H1 (cell line): Measurements from ENCODE around the gene MIX23. TPM values are rescaled to one million over a fixed set of nuclear protein-coding genes. Genes with fewer than 3 reads are reported as not detected.

Source experiments
- CTCF ChIA-PET: fragments of 300-600 bp; sonication (Branson Sonifier 250); formaldehyde crosslinking; loops from one replicate; lab custom pipeline; 2021; ENCODE audit not compliant: partially characterized antibody; lab: Charles Lee
- POLR2A ChIA-PET: fragments of 300-600 bp; sonication (Branson Sonifier 250); formaldehyde crosslinking; loops from one replicate; lab custom pipeline; 2021; ENCODE audit warnings: inconsistent platforms; ENCODE audit not compliant: partially characterized antibody; lab: Charles Lee
- DNase-seq, 2 experiments: peaks; one replicate each; pipeline versions ENCODE4 v3.0.0 to v3.0.0-alpha.2; 2010 to 2022; ENCODE audit warnings: low spot score in 2 of 2, low read depth in 1 of 2, mixed read lengths in 1 of 2
- FAIRE-seq: peaks from 2 replicates; lab custom pipeline; 2011; peaks lifted over from hg19 to GRCh38; lab: Jason Lieb, UNC
- H2AFZ ChIP-seq: 2 replicates; pipeline ENCODE4 v1.8.1; 2012; ENCODE audit warnings: low read length, inconsistent platforms
- H2AK5ac ChIP-seq: 2 replicates; pipeline ENCODE4 v1.6.1; 2013; ENCODE audit warnings: low read depth, low read length
- H2BK120ac ChIP-seq: replicated peaks from 2 replicates; pipeline ENCODE3; 2013; ENCODE audit warnings: low read depth, low read length, inconsistent platforms
- H2BK12ac ChIP-seq: 2 replicates; pipeline ENCODE4 v1.6.1; 2013; ENCODE audit warnings: low read depth, low read length
- H2BK15ac ChIP-seq: 2 replicates; pipeline ENCODE4 v1.6.1; 2013; ENCODE audit warnings: low read length
- H2BK20ac ChIP-seq: 2 replicates; pipeline ENCODE4 v1.6.1; 2013; ENCODE audit warnings: low read length
- H2BK5ac ChIP-seq: 2 replicates; pipeline ENCODE4 v1.6.1; 2013; ENCODE audit warnings: low read depth, low read length
- H3K14ac ChIP-seq: 2 replicates; pipeline ENCODE4 v1.6.1; 2013; ENCODE audit warnings: inconsistent platforms; ENCODE audit not compliant: insufficient read length
- H3K18ac ChIP-seq: 2 replicates; pipeline ENCODE4 v1.6.1; 2013; ENCODE audit warnings: low read length; ENCODE audit errors: extremely low read depth
- H3K23ac ChIP-seq: 2 replicates; pipeline ENCODE4 v1.6.1; 2013; ENCODE audit warnings: inconsistent platforms; ENCODE audit not compliant: insufficient read length
- H3K23me2 ChIP-seq: 2 replicates; pipeline ENCODE4 v1.6.1; 2013; ENCODE audit warnings: low read depth, low read length
- H3K27ac ChIP-seq: 2 replicates; pipeline ENCODE4 v1.6.1; 2011; ENCODE audit warnings: low read depth, low read length, inconsistent platforms
- H3K27me3 ChIP-seq, 4 experiments: replicated peaks in 1 of 4; 1 replicate in 1 of 4; 2 replicates in 3 of 4; pipeline versions ENCODE4 v1.6.1 to v1.8.1; 2011 to 2013; ENCODE audit warnings: low read length in 3 of 4, mild to moderate bottlenecking in 3 of 4, inconsistent platforms in 2 of 4, mixed read lengths in 2 of 4, moderate library complexity in 1 of 4; ENCODE audit not compliant: control insufficient read depth in 3 of 4, insufficient read depth in 3 of 4; ENCODE audit errors: extremely low read depth in 1 of 4
- H3K36me3 ChIP-seq, 4 experiments: 2 replicates each; pipeline versions ENCODE4 v1.6.1 to v1.8.1; 2011 to 2013; ENCODE audit warnings: mild to moderate bottlenecking in 4 of 4, low read length in 3 of 4, moderate library complexity in 2 of 4, control low read depth in 1 of 4, inconsistent platforms in 1 of 4; ENCODE audit not compliant: insufficient read depth in 4 of 4, control insufficient read depth in 2 of 4
- H3K4ac ChIP-seq: replicated peaks from 2 replicates; pipeline ENCODE3; 2013; ENCODE audit warnings: low read length, low read depth, mixed read lengths, inconsistent platforms; ENCODE audit not compliant: insufficient read length
- H3K4me1 ChIP-seq, 4 experiments: replicated peaks in 1 of 4; 1 replicate in 1 of 4; 2 replicates in 3 of 4; pipeline versions ENCODE4 v1.6.1 to v1.8.1; 2011 to 2013; ENCODE audit warnings: low read length in 3 of 4, inconsistent platforms in 2 of 4, mixed read lengths in 1 of 4; ENCODE audit not compliant: insufficient read depth in 4 of 4, control insufficient read depth in 3 of 4
- H3K4me2 ChIP-seq, 2 experiments: 2 replicates each; pipeline versions ENCODE4 v1.6.1 to v1.8.1; 2011 to 2013; ENCODE audit warnings: low read depth in 2 of 2, low read length in 2 of 2, control low read depth in 1 of 2, inconsistent platforms in 1 of 2, mild to moderate bottlenecking in 1 of 2; ENCODE audit not compliant: insufficient read depth in 1 of 2
- H3K4me3 ChIP-seq, 4 experiments: fragments of 200-600, 300-600 bp in 1 of 4; sonication (generic), shearing (Covaris generic), sonication (Bioruptor Twin) in 1 of 4; 2 replicates each; pipeline versions ENCODE4 v1.5.1 to v1.8.1; 2011 to 2016; ENCODE audit warnings: low read length in 4 of 4, low read depth in 3 of 4, control low read depth in 2 of 4, inconsistent platforms in 2 of 4, mild to moderate bottlenecking in 2 of 4, mixed read lengths in 1 of 4, moderate library complexity in 1 of 4; ENCODE audit not compliant: insufficient read depth in 2 of 4; ENCODE audit errors: extremely low read depth in 1 of 4
- H3K56ac ChIP-seq: replicated peaks from 2 replicates; pipeline ENCODE3; 2013; ENCODE audit warnings: low read depth, mild to moderate bottlenecking, mixed read lengths, low read length, inconsistent platforms; ENCODE audit not compliant: insufficient read length
- H3K79me1 ChIP-seq: 2 replicates; pipeline ENCODE4 v1.6.1; 2013; ENCODE audit warnings: low read depth, low read length, control low read depth
- H3K79me2 ChIP-seq, 2 experiments: 2 replicates each; pipeline versions ENCODE4 v1.6.1 to v1.8.1; 2012 to 2013; ENCODE audit warnings: low read length in 2 of 2, mild to moderate bottlenecking in 2 of 2, inconsistent platforms in 1 of 2; ENCODE audit not compliant: insufficient read depth in 2 of 2, control insufficient read depth in 1 of 2
- H3K9ac ChIP-seq, 4 experiments: replicated peaks in 1 of 4; 1 replicate in 1 of 4; 2 replicates in 3 of 4; pipeline versions ENCODE4 v1.6.1 to v1.8.1; 2011 to 2013; ENCODE audit warnings: low read depth in 3 of 4, low read length in 3 of 4, control low read depth in 2 of 4, mild to moderate bottlenecking in 2 of 4, moderate library complexity in 2 of 4, inconsistent platforms in 1 of 4; ENCODE audit errors: extremely low read depth in 1 of 4
- H3K9me3 ChIP-seq, 2 experiments: 2 replicates each; pipeline versions ENCODE4 v1.6.1 to v1.8.1; 2012 to 2013; ENCODE audit warnings: mild to moderate bottlenecking in 2 of 2, moderate library complexity in 2 of 2, control low read depth in 1 of 2, inconsistent platforms in 1 of 2, low read depth in 1 of 2, low read length in 1 of 2, mixed read lengths in 1 of 2; ENCODE audit not compliant: insufficient read depth in 2 of 2
- H4K20me1 ChIP-seq, 2 experiments: replicated peaks in 1 of 2; 2 replicates each; pipeline versions ENCODE3 to v1.8.1; 2011 to 2013; ENCODE audit warnings: inconsistent platforms in 2 of 2, low read length in 2 of 2, mild to moderate bottlenecking in 1 of 2; ENCODE audit not compliant: insufficient read depth in 2 of 2, control insufficient read depth in 1 of 2
- H4K5ac ChIP-seq: 2 replicates; pipeline ENCODE4 v1.6.1; 2013; ENCODE audit warnings: low read length, low read depth, mixed read lengths, inconsistent platforms; ENCODE audit not compliant: insufficient read length
- H4K8ac ChIP-seq: 2 replicates; pipeline ENCODE4 v1.8.0; 2013; ENCODE audit warnings: mild to moderate bottlenecking, moderate library complexity, low read length, inconsistent platforms; ENCODE audit not compliant: insufficient read depth; ENCODE audit errors: extremely low read depth
- H4K91ac ChIP-seq: replicated peaks from 2 replicates; pipeline ENCODE3; 2013; ENCODE audit warnings: low read length, mixed read lengths, inconsistent platforms; ENCODE audit not compliant: insufficient read length
- E2F6 ChIP-seq: IDR thresholded peaks from 2 replicates; pipeline ENCODE4 v1.6.1; 2012; ENCODE audit warnings: inconsistent platforms
- EGR1 ChIP-seq: IDR thresholded peaks from 2 replicates; pipeline ENCODE4 v1.6.1; 2011; ENCODE audit warnings: low read depth, low read length, borderline replicate concordance
- EP300 ChIP-seq, 2 experiments: IDR thresholded peaks; 1 replicate in 1 of 2; 2 replicates in 1 of 2; pipeline ENCODE4 v1.6.1; 2011 to 2012; ENCODE audit warnings: low read depth in 2 of 2, low read length in 2 of 2, mild to moderate bottlenecking in 2 of 2, borderline replicate concordance in 1 of 2, inconsistent platforms in 1 of 2, moderate library complexity in 1 of 2
- FOSL1 ChIP-seq: IDR thresholded peaks from 2 replicates; pipeline ENCODE4 v1.6.1; 2011; ENCODE audit warnings: mild to moderate bottlenecking, low read depth, low read length, moderate library complexity; ENCODE audit not compliant: insufficient read depth
- HDAC2 ChIP-seq, 2 experiments: fragments of 300-600 bp in 1 of 2; sonication (generic) in 1 of 2; IDR thresholded peaks; 2 replicates each; pipeline ENCODE4 v1.6.1; 2011 to 2012; ENCODE audit warnings: low read depth in 2 of 2, low read length in 2 of 2, mild to moderate bottlenecking in 2 of 2, moderate library complexity in 2 of 2, borderline replicate concordance in 1 of 2, inconsistent platforms in 1 of 2
- POU5F1 ChIP-seq: IDR thresholded peaks from 2 replicates; pipeline ENCODE4 v1.6.1; 2011; ENCODE audit warnings: low read depth, mild to moderate bottlenecking, low read length, moderate library complexity
- RAD21 ChIP-seq, 2 experiments: IDR thresholded peaks in 1 of 2; conservative IDR thresholded peaks in 1 of 2; 2 replicates each; pipeline ENCODE4 v1.6.1; 2011; ENCODE audit warnings: low read depth in 2 of 2, low read length in 2 of 2, improper control_type of control experiment in 1 of 2, inconsistent platforms in 1 of 2, mild to moderate bottlenecking in 1 of 2, moderate library complexity in 1 of 2
- RBBP5 ChIP-seq: IDR thresholded peaks from 2 replicates; pipeline ENCODE4 v1.7.1; 2012; ENCODE audit warnings: low read depth, mild to moderate bottlenecking, inconsistent platforms, low read length, moderate library complexity, borderline replicate concordance
- RFX5 ChIP-seq: IDR thresholded peaks from 2 replicates; pipeline ENCODE4 v1.6.1; 2011; ENCODE audit warnings: low read depth, low read length, improper control_type of control experiment, borderline replicate concordance
- RXRA ChIP-seq: IDR thresholded peaks from 2 replicates; pipeline ENCODE4 v1.6.1; 2011; ENCODE audit warnings: low read depth, mild to moderate bottlenecking, low read length, moderate library complexity; ENCODE audit not compliant: insufficient read depth
- SRF ChIP-seq: IDR thresholded peaks from 2 replicates; pipeline ENCODE4 v1.6.1; 2011; ENCODE audit warnings: mild to moderate bottlenecking, low read depth, low read length, moderate library complexity
- TAF1 ChIP-seq: IDR thresholded peaks from 2 replicates; pipeline ENCODE4 v1.6.1; 2011; ENCODE audit warnings: mild to moderate bottlenecking, low read depth, low read length
- TBP ChIP-seq: IDR thresholded peaks from 2 replicates; pipeline ENCODE4 v1.6.1; 2011; ENCODE audit warnings: low read depth, low read length, improper control_type of control experiment
- TCF12 ChIP-seq: IDR thresholded peaks from 2 replicates; pipeline ENCODE4 v1.6.1; 2011; ENCODE audit warnings: low read depth, mild to moderate bottlenecking, low read length
- WGBS, 2 experiments: shearing (Covaris generic) in 1 of 2; methylation state at CpG; one replicate each; pipeline versions ENCODE4 v1.1.6 to v1.1.7; 2013 to 2015; ENCODE audit warnings: low lambda C conversion rate in 2 of 2, mixed read lengths in 2 of 2, inconsistent platforms in 1 of 2, low coverage in 1 of 2, missing lambda C conversion rate in 1 of 2; ENCODE audit not compliant: insufficient replicate concordance in 2 of 2, insufficient coverage in 1 of 2, insufficient read length in 1 of 2; ENCODE audit errors: extremely low coverage in 1 of 2, missing lambda C conversion rate in 1 of 2; 5-methylcytosine and 5-hydroxymethylcytosine counted together
- polyA plus RNA-seq, 7 experiments: library from polyadenylated mRNA; depleted of rRNA in 3 of 7; stranded (reverse) in 5 of 7; unstranded in 2 of 7; fragments of >200 nt in 5 of 7; fragments of 200-250 nt in 2 of 7; gene quantifications; 1 replicate in 5 of 7; 2 replicates in 1 of 7; 4 replicates in 1 of 7; pipeline versions ENCODE4 v1.2.1 to v1.2.3, GENCODE V29; 2011 to 2013; ENCODE audit warnings: missing spikeins in 2 of 7, mixed read lengths in 2 of 7
- total RNA-seq: library from RNA; stranded (reverse); fragmentation: NEBNext Ultra II Directional; extraction: Animal tissue kit (Norgen Biotek cat#: 25700); gene quantifications from 2 replicates; pipeline ENCODE4 v1.2.1, GENCODE V29; 2021

Gene MIX23
- total and polyA plus RNA-seq, 2 of the 8 experiments (the other 6 are each of a cell fraction or from before 2014, with no cell fraction given), result 22.1 to 69.6 TPM

DNA sequence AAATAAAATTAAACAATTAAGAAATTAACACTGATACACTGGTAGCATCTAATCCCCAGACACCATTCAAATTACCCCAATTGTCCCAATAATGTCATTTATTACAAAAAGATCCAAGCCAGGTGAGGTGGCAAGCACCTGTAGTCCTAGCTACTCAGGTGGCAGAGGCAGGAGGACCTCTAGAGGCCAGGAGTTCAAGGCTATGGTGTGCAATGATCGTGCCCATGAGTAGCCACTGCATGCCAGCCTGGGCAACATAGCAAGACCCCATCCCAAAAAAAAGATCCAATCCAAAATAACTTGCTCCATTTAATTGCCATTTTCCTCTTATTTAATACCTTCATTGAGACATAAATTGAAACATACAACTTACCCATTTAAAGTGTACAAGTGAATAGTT lies 40.2 kb downstream of the MIX23 start:
- ChIA-PET CTCF (no interaction called here), POLR2A (no interaction called here)
- no peak overlapping the region for H2BK15ac ChIP-seq
- H3K36me3 ChIP-seq, result no peaks in the 10 kb centered on the region
- H2AK5ac ChIP-seq, result no peak overlapping the region
- H4K5ac ChIP-seq, result no peak overlapping the region
- H3K14ac ChIP-seq, result no peak overlapping the region
- no peaks in the 10 kb centered on the region for H3K27me3 ChIP-seq
- no peak overlapping the region for H3K9ac ChIP-seq
- no peaks in the 10 kb centered on the region for H3K79me2 ChIP-seq
- H3K23me2 ChIP-seq, result no peaks in the 10 kb centered on the region
- FAIRE-seq (no peak), DNase-seq (no peak)
- no peak overlapping the region for H3K4me2 ChIP-seq
- no peak overlapping the region for H3K4ac ChIP-seq
- no peaks in the 10 kb centered on the region for H3K79me1 ChIP-seq
- no peak overlapping the region for H4K91ac ChIP-seq
- no peak overlapping the region for H2BK20ac ChIP-seq
- H3K4me3 ChIP-seq, result no peak overlapping the region
- no peak overlapping the region for H2BK12ac ChIP-seq
- H3K9me3 ChIP-seq, result no peaks in the 10 kb centered on the region; a peak in 1 of 4 replicates
- H4K8ac ChIP-seq, result no peak overlapping the region
- WGBS, 2 experiments, result 84% methylated on average over 1 of the region's 1 CpG; no CpG with 5 or more reads in 1 of the 2 experiments
- H3K23ac ChIP-seq, result no peak overlapping the region
- no peak overlapping the region for H2BK5ac ChIP-seq
- H2BK120ac ChIP-seq, result no peak overlapping the region
- no peak overlapping the region for H3K27ac ChIP-seq
- no peaks in the 10 kb centered on the region for H3K4me1 ChIP-seq
- H3K56ac ChIP-seq, result no peak overlapping the region
- no peaks in the 10 kb centered on the region for H4K20me1 ChIP-seq
- H3K18ac ChIP-seq, result no peak overlapping the region
- no peak overlapping the region for H2AFZ ChIP-seq
- no peak for TF ChIP-seq TCF12
- no peak for TF ChIP-seq SRF
- TF ChIP-seq POU5F1, result no peak
- TF ChIP-seq EGR1, result no peak
- no peak for TF ChIP-seq E2F6
- TF ChIP-seq RBBP5, result no peak
- no peak for TF ChIP-seq RFX5
- TF ChIP-seq FOSL1, result no peak
- TF ChIP-seq HDAC2 (IDR thresholded peaks at IDR 0.05; ENCODE audit: borderline replicate concordance in 1 of 2, low read depth in 2 of 2, low read length in 2 of 2), result no peak
- TF ChIP-seq TAF1, result no peak
- no peak for TF ChIP-seq RAD21 (IDR thresholded peaks at IDR 0.05 in 1 of 2, conservative IDR thresholded peaks at IDR 0.05 in 1 of 2; ENCODE audit: low read depth in 2 of 2, low read length in 2 of 2)
- TF ChIP-seq RXRA, result no peak
- TF ChIP-seq EP300 (IDR thresholded peaks at IDR 0.05; ENCODE audit: borderline replicate concordance in 1 of 2, low read depth in 2 of 2, low read length in 2 of 2), result no peak
- no peak for TF ChIP-seq TBP
